ENCODE measurements around the gene GSTM5.
"Not testable (repeated sequence)": the region's sequence is repeated elsewhere in the genome, so short reads cannot be mapped to it uniquely, and the experiment has no call there.

The GSTM5 gene

GRCh38 chr1:109687641-109688499, 24.2 kb upstream of the GSTM5 start, which contains the start of gene GSTM1:
Gene GSTM1 (plus strand): TSS chr1:109687817. CDS start chr1:109687874, 57 bp downstream.
- DNase-seq (ENCODE audit: insufficient read length, low spot score) (no peak), FAIRE-seq (no peak)

GRCh38 chr1:109689844-109690405, 22.1 kb upstream of the GSTM5 start:
- FAIRE-seq (no peak), DNase-seq (ENCODE audit: insufficient read length, low spot score) (no peak)
- TF ChIP-seq PAX5 (IDR thresholded peaks at IDR 0.05; ENCODE audit: insufficient read depth, low read length, severe bottlenecking) (no peak), POLR2A (IDR thresholded peaks at IDR 0.05; ENCODE audit: low read depth, low read length) (no peak), POU2F2 (IDR thresholded peaks at IDR 0.05; ENCODE audit: low read depth, low read length) (no peak), SPI1 (IDR thresholded peaks at IDR 0.05; ENCODE audit: low read depth, low read length) (no peak), POLR2AphosphoS5 (IDR thresholded peaks at IDR 0.05; ENCODE audit: low read depth, low read length) (no peak), TAF1 (IDR thresholded peaks at IDR 0.05; ENCODE audit: low read depth, low read length) (no peak)

More at GRCh38 chr1:109687641-109688499, 24.2 kb upstream of the GSTM5 start, which contains the start of gene GSTM1:
- TF ChIP-seq TAF1 (IDR thresholded peaks at IDR 0.05; ENCODE audit: low read depth, low read length) (no peak), POLR2AphosphoS5 (IDR thresholded peaks at IDR 0.05; ENCODE audit: low read depth, low read length) (no peak), PAX5 (IDR thresholded peaks at IDR 0.05; ENCODE audit: insufficient read depth, low read length, severe bottlenecking) (no peak), POLR2A (IDR thresholded peaks at IDR 0.05; ENCODE audit: low read depth, low read length) (no peak), SPI1 (IDR thresholded peaks at IDR 0.05; ENCODE audit: low read depth, low read length) (no peak), POU2F2 (IDR thresholded peaks at IDR 0.05; ENCODE audit: low read depth, low read length) (no peak)

GRCh38 chr1:109691759-109692158, 20.3 kb upstream of the GSTM5 start:
- FAIRE-seq = no peak
- TF ChIP-seq PAX5 (IDR thresholded peaks at IDR 0.05; ENCODE audit: insufficient read depth, low read length, severe bottlenecking) (no peak), SPI1 (IDR thresholded peaks at IDR 0.05; ENCODE audit: low read depth, low read length) (no peak), TAF1 (IDR thresholded peaks at IDR 0.05; ENCODE audit: low read depth, low read length) (no peak), POU2F2 (IDR thresholded peaks at IDR 0.05; ENCODE audit: low read depth, low read length) (no peak), POLR2A (IDR thresholded peaks at IDR 0.05; ENCODE audit: low read depth, low read length) (no peak), POLR2AphosphoS5 (IDR thresholded peaks at IDR 0.05; ENCODE audit: low read depth, low read length) (no peak)

GRCh38 chr1:109694400-109694799, 17.7 kb upstream of the GSTM5 start:
- not testable (repeated sequence) for FAIRE-seq; DNase-seq (ENCODE audit: insufficient read length, low spot score)

More at GRCh38 chr1:109691759-109692158, 20.3 kb upstream of the GSTM5 start:
- DNase-seq (ENCODE audit: insufficient read length, low spot score) = no peak

- FAIRE-seq = not testable (repeated sequence)
Observed at GRCh38 chr1:109695138-109695537, 16.9 kb upstream of the GSTM5 start.

GRCh38 chr1:109697066-109697465, 15.0 kb upstream of the GSTM5 start:
- FAIRE-seq (no peak), DNase-seq (ENCODE audit: insufficient read length, low spot score) (no peak)
- TF ChIP-seq POU2F2 (IDR thresholded peaks at IDR 0.05; ENCODE audit: low read depth, low read length) (no peak), POLR2AphosphoS5 (IDR thresholded peaks at IDR 0.05; ENCODE audit: low read depth, low read length) (no peak), SPI1 (IDR thresholded peaks at IDR 0.05; ENCODE audit: low read depth, low read length) (no peak)

More at GRCh38 chr1:109695138-109695537, 16.9 kb upstream of the GSTM5 start:
- not testable (repeated sequence) for DNase-seq (ENCODE audit: insufficient read length, low spot score)

- FAIRE-seq; DNase-seq (ENCODE audit: insufficient read length, low spot score): not testable (repeated sequence)
Observed at GRCh38 chr1:109697861-109698260, 14.2 kb upstream of the GSTM5 start.

- FAIRE-seq; DNase-seq (ENCODE audit: insufficient read length, low spot score): not testable (repeated sequence)
Observed at GRCh38 chr1:109702940-109703339, 9.1 kb upstream of the GSTM5 start.

GRCh38 chr1:109704173-109704572, 7.9 kb upstream of the GSTM5 start:
- DNase-seq (ENCODE audit: insufficient read length, low spot score) = no peak

GRCh38 chr1:109705411-109705810, 6.6 kb upstream of the GSTM5 start:
- no peak for FAIRE-seq
- no peak for DNase-seq (ENCODE audit: insufficient read length, low spot score)
- TF ChIP-seq POLR2AphosphoS5 (IDR thresholded peaks at IDR 0.05; ENCODE audit: low read depth, low read length) (no peak), SPI1 (IDR thresholded peaks at IDR 0.05; ENCODE audit: low read depth, low read length) (no peak), PAX5 (IDR thresholded peaks at IDR 0.05; ENCODE audit: insufficient read depth, low read length, severe bottlenecking) (no peak), POU2F2 (IDR thresholded peaks at IDR 0.05; ENCODE audit: low read depth, low read length) (no peak), TAF1 (IDR thresholded peaks at IDR 0.05; ENCODE audit: low read depth, low read length) (no peak), POLR2A (IDR thresholded peaks at IDR 0.05; ENCODE audit: low read depth, low read length) (no peak)

More at GRCh38 chr1:109704173-109704572, 7.9 kb upstream of the GSTM5 start:
- no peak for TF ChIP-seq TAF1 (IDR thresholded peaks at IDR 0.05; ENCODE audit: low read depth, low read length)
- TF ChIP-seq POU2F2 (IDR thresholded peaks at IDR 0.05; ENCODE audit: low read depth, low read length) = no peak
- TF ChIP-seq POLR2AphosphoS5 (IDR thresholded peaks at IDR 0.05; ENCODE audit: low read depth, low read length) = no peak
- no peak for TF ChIP-seq SPI1 (IDR thresholded peaks at IDR 0.05; ENCODE audit: low read depth, low read length)
- no peak for TF ChIP-seq POLR2A (IDR thresholded peaks at IDR 0.05; ENCODE audit: low read depth, low read length)
- TF ChIP-seq PAX5 (IDR thresholded peaks at IDR 0.05; ENCODE audit: insufficient read depth, low read length, severe bottlenecking) = no peak
- FAIRE-seq = no peak

GRCh38 chr1:109708949-109709348, 3.1 kb upstream of the GSTM5 start:
- not testable (repeated sequence) for DNase-seq (ENCODE audit: insufficient read length, low spot score)

GRCh38 chr1:109709822-109710221, 2.2 kb upstream of the GSTM5 start:
- not testable (repeated sequence) for FAIRE-seq; DNase-seq (ENCODE audit: insufficient read length, low spot score)

More at GRCh38 chr1:109708949-109709348, 3.1 kb upstream of the GSTM5 start:
- not testable (repeated sequence) for FAIRE-seq

Measured in GM12891 (cell line).